GM19455 (cell line): ENCODE results near the gene TAGLN3.

ENCODE experiments used
- ATAC-seq: cut with Tn5 transposase; IDR thresholded peaks from one replicate; pipeline ENCODE4 v1.9.1; 2021; ENCODE audit not compliant: unreplicated experiment

The TAGLN3 gene

GRCh38 chr3:111998636-111999483 is at the start of gene TAGLN3:
TAGLN3 (plus strand) TSS chr3:111998922; CDS start chr3:111999423, 501 bp downstream.
- ATAC-seq: no peak

- ATAC-seq: no peak
These were observed 49.0 kb upstream of the TAGLN3 start for GRCh38 chr3:111949712-111950111.

GRCh38 chr3:111951032-111951431 is 47.7 kb upstream of the TAGLN3 start:
- ATAC-seq: no peak

- ATAC-seq: no peak
These were observed 46.6 kb upstream of the TAGLN3 start for GRCh38 chr3:111952086-111952485.

GRCh38 chr3:111952866-111953450 is 45.8 kb upstream of the TAGLN3 start:
- no peak for ATAC-seq

DNA sequence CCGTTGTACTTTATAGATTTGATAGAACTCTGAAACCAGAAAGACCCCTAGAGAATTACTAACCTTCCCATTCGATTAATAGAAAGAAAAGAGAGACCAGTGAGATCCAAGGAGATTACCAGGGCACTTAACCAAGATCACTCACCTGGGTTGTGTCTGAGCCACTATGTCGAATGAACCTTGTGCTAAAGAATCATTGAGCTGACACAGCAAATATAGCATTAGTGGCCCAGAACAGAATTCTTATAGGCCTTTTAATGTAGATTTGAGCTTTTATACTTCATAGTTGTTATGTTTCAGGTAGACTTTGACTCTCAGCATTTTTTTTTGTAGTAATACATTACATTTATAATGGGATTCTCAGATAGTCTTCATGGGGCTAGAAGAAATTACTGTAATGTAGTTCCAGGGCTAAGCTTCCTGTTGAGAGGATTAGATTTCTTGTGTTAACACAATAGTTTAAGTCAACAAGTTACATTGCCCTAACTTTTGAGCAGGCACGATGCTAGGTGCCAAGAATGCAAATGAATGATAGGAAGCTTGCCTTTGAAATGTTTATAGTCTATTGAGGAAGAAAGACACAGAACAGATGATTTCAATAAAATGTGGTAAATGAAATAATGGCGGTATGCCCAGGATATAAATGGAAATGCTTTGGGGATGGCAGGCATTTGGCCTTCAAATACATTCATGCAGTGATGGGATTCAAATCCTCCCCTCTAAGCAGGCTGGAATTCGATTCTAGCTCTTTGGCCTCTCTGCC is 44.3 kb upstream of the TAGLN3 start:
- no peak for ATAC-seq

GRCh38 chr3:111955876-111956275 is 42.8 kb upstream of the TAGLN3 start:
- ATAC-seq: no peak

DNA sequence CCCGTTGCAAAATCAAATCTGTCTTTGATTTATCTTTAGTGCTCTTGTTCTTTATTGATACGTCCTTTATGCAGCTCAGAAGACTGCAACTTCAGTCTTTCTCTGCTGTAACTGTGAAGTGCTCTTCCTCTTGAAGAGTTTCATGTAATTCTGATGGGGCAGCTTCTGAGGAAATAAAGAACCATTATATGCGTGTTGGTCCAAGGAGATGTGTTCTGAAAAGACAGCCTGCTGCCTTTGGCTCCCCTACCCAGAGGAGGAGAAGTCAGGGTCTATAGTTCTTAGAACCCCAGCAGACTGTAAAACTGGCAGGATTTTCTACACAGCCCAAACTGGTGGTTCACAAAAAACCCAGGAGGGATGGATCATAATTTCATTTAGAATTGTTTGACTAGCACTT is 42.3 kb upstream of the TAGLN3 start:
- no peak for ATAC-seq

DNA sequence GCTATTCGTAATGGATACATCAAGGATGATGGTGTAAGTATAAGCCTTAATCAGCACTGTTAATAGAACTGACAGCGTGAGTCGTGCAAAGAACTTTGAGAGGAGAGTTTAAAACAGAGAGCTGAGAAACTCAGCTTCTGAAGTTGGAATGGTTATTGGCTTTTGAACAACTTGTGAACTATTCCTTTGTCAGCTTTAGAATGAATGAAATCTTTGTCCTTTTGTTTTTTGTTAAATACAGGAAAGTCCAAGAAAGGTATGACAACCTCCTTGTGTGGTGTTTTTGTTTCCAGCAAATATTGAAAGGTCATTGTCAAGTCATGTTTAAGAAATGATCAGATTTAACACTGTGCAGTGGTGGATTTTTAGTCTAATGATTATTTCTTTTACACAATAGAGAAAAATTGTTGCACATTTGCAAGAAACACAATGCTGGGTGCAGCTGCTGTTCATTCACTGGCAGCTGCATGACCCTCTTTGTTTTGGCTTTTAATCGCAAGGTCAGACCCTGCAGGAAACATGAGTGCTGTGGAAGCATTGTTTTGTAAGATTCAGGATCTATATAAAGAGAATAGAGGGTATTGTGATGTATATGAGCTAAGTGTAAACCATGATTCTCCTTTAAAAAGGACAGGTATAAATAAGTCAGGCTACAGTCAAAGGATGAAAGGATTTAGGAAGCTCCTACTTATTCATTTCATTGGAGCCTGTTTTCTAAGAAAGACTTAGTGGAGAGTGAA is 41.6 kb upstream of the TAGLN3 start:
- no peak for ATAC-seq

- no peak for ATAC-seq
These were observed 37.1 kb upstream of the TAGLN3 start for GRCh38 chr3:111961461-111962164.

- no peak for ATAC-seq
These were observed 35.3 kb upstream of the TAGLN3 start for GRCh38 chr3:111963424-111963823.

DNA sequence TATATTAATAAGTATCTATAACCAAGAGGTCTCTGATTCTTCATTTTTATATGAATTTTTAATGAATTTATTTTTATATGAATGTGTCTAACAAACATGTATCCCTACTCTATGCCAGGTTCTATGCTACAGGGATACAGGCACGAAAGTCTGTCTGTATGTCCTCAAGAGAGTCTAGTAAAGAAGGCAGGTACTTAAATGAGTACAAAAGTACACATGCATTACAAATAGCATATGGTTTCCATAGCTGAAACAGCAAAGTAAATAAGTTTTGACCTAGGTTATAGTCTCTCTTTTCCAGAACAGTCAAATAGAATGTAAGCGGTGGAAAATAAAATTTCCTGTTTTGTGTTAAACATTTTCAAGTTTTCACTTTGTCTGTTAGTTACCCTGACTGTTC is 33.2 kb upstream of the TAGLN3 start:
- no peak for ATAC-seq

GRCh38 chr3:111967068-111967467 is 31.7 kb upstream of the TAGLN3 start:
- ATAC-seq: no peak

DNA sequence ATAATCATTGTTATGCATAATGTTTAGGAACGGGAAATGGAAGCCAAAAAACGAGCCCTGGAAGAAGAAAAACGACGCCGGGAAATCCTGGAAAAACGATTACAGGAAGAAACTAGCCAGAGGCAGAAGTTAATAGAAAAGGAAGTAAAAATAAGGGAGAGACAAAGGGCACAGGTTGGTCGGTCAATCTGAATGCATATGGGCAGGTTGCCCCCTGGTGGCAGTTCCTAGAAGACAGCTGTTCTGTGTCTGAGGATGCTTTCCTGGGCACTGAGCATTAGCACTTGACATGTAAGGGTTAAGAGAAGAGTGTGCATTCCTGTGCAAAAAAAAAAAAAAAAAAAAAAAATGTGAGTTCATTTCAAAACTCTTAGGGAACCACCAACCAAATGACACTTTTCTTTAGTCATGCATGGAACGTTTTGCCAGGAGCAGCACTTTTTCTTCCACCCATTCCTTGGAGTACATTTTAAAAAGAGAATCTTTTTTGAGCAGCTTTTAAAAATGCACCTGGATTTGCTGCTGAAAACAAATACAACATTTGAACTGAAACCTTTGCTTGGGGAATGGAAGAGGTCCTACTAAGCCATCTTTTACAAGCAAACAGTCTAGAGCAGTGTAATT is 31.0 kb upstream of the TAGLN3 start:
- peak; percentile 97 for ATAC-seq

- ATAC-seq: no peak
These were observed 30.2 kb upstream of the TAGLN3 start for GRCh38 chr3:111968319-111969054.

GRCh38 chr3:111970376-111970775 is 28.3 kb upstream of the TAGLN3 start:
- ATAC-seq: no peak

DNA sequence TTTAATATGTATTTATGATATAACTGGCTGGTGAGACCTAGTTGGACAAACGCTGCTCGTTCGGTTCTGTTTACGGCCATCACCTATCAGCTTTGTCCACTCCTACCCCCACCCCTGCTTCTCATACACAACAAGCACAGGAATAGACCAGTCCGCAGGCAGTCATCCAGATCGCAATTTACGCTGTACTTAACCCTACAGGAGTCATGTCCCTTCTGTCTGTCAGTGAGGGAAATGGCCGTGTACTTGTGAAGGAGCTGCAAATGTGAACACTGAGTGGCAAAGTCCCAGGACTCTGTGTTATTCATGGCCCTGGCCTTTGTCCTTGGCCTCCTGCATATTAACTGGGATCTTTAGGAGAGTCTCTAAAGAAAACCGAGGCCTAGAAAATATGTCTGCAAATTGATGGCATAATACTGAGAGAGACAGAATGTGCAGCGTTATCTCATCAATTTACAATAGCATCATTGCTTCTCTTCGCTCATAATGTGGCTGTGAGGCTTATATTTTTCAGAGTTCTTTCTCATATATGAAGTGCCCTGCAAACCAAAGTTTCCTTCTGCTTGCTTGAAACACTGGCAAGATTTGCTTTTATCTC is 27.1 kb upstream of the TAGLN3 start:
- ATAC-seq: no peak

DNA sequence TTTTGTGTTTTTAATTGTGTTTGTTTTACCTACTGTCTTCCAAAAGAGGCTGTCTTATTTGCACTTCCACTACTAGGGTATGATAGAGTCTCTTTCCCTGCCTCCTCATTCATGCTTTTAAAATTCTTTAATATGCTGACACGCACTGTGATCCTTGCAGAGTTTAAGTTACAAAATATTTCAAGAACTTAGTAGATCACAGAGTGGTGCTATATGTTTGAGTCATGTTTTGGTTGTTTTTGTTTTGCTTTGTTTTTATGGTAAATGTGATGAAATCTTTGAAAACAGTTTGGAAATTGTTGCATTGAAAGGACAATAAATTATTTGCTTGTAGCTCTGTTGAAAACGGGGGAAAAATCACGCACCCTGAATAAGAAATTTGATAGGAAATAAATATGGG is 25.8 kb upstream of the TAGLN3 start:
- no peak for ATAC-seq

DNA sequence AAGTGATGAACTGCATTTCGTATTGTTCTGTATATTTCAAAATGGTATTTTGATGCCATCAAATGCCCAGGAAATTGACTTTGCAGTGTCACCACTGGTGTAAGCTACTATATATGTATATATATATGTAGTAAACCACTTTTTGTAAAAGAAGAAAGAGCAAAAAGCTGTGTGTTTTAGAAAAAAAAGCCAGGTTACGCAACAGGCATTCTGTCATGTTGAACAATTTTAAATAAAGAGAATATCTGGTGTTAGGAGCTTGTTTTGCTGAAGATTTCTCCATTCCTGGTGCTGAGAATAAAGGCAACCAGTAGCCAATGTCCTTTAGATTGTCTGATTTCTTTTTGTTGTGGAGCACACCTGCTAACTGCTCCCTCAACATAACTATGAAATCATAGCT is 23.6 kb upstream of the TAGLN3 start:
- ATAC-seq: no peak
